ENCODE results near the gene SULF2. TPM values are rescaled to one million over a fixed set of nuclear protein-coding genes. Genes with fewer than 3 reads are reported as not detected.

Gene SULF2
- total and polyA plus RNA-seq, 8 donors, result 11.3 to 42.0 (median 15.8) TPM

DNA sequence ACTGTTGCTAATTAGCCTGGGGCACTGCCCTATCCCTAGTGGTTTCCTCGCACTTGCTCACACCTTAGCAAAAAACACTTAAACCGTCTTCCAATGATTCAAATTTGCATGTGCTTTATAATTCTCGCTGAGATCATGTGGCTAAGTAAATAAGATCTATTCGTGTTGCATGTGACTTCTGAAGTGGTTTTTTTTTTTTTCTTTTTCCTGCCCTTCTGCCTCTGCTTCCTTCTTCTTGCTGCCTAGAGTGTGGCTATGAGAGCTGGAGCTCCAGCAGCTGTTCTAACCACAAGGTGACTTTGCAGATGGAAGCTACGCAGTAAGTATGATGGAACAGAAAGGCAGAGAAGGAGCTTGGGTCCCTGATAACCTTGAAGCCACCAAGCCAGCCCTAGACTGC lies 36.5 kb downstream of the SULF2 start:
- no peak for DNase-seq
- ATAC-seq, result peak; percentile 63
- TF ChIP-seq CTCF (IDR thresholded peaks at IDR 0.05), result no peak

GRCh38 chr20:47748069-47748468 lies 37.2 kb downstream of the SULF2 start:
- Histone ChIP-seq H3K4me1 (peaks cover 0 to 29% of the 10 kb centered on the region in 2 donors), H3K36me3 (no peaks in the 10 kb centered on the region), H3K27ac (peak overlapping the region in 1 of 2 donors; percentile 79), H3K27me3 (peaks cover 0 to 7% of the 10 kb centered on the region in 2 donors), H3K4me3 (no peak overlapping the region), H3K9me3 (no peaks in the 10 kb centered on the region)
- no peak for ATAC-seq
- intact Hi-C loops (cut with DNase I), result no loop called here
- DNase-seq, result no peak
- TF ChIP-seq CTCF (IDR thresholded peaks at IDR 0.05), result no peak

More for the DNA sequence above, 36.5 kb downstream of the SULF2 start:
- Histone ChIP-seq H3K4me1 (peaks cover 0 to 29% of the 10 kb centered on the region in 2 donors), H3K36me3 (no peaks in the 10 kb centered on the region), H3K27me3 (peaks cover 0 to 5% of the 10 kb centered on the region in 2 donors), H3K27ac (peak overlapping the region in 1 of 2 donors; percentile 79), H3K4me3 (no peak overlapping the region), H3K9me3 (no peaks in the 10 kb centered on the region)
- intact Hi-C loops (cut with DNase I), result no loop called here

DNA sequence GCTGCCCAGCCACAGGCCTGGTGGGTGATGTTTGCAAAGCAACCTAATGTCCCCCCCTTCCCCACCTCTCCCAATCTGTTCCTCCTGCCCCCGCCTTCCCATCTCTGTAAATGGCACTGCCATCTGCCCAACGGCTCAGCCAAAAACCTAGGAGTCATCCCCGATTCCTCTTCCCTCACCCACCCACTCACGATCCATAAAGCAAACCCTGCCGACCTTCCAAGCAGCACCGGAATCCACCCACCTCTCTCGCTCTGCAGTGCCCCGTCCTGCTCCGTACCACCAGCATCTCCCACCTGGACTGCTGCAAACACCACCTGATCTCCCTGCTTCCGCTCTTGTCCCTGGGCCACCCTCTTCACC lies 37.6 kb downstream of the SULF2 start:
- Histone ChIP-seq H3K27me3 (peaks cover 0 to 7% of the 10 kb centered on the region in 2 donors), H3K36me3 (no peaks in the 10 kb centered on the region), H3K27ac (no peak overlapping the region), H3K4me1 (peaks cover 0 to 29% of the 10 kb centered on the region in 2 donors), H3K4me3 (no peak overlapping the region), H3K9me3 (no peaks in the 10 kb centered on the region)
- intact Hi-C loops (cut with DNase I), result no loop called here
- no peak for TF ChIP-seq CTCF (IDR thresholded peaks at IDR 0.05)
- ATAC-seq (no peak), DNase-seq (no peak)

DNA sequence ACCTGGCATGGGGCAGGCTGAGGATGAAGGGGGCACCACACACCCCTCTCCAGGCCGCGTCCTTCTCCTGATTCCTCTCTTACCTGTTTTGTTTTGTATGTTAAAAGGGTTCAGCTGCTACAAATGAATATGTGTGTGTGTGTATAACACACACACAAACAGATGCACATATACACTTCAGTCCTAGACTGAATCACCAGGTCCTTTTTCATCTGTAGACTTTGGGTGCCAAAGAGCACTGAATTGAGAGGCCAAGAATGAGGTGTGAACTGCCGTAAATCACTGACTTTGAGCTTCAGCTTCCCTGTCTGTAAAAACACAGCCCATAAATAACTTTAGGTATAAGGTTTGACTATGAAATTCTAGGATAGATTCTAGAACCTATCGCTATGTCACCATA lies 40.5 kb downstream of the SULF2 start:
- Histone ChIP-seq H3K36me3 (no peaks in the 10 kb centered on the region), H3K4me1 (peaks cover 0 to 38% of the 10 kb centered on the region in 2 donors), H3K27ac (no peak overlapping the region), H3K9me3 (no peaks in the 10 kb centered on the region), H3K27me3 (peaks cover 0 to 31% of the 10 kb centered on the region in 2 donors), H3K4me3 (no peak overlapping the region)
- no peak for TF ChIP-seq CTCF (IDR thresholded peaks at IDR 0.05)
- intact Hi-C loops (cut with DNase I), result no loop called here
- ATAC-seq, result no peak
- no peak for DNase-seq

DNA sequence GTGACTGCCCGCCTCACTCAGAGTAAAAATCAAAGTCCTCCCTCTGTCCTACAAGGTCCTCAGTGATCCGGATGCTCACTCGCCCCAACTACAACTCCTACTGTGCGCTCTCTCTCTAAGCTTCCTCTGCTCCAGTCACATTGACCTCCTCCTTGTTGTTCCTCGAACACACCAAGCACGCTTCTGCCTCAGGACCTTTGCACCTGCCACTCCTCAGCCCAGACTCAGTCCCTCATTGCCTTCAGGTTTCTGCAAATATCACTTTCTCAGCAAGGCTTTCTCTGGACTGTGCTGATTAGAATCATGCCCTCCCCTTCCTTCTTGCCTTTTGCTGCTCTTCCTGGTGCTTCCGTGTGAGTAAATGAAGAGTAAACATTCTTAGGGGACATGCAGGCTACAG lies 41.6 kb downstream of the SULF2 start:
- DNase-seq, result no peak
- Histone ChIP-seq H3K4me1 (peaks cover 0 to 28% of the 10 kb centered on the region in 2 donors), H3K36me3 (no peaks in the 10 kb centered on the region), H3K4me3 (no peak overlapping the region), H3K27me3 (peaks cover 0 to 31% of the 10 kb centered on the region in 2 donors), H3K27ac (no peak overlapping the region), H3K9me3 (no peaks in the 10 kb centered on the region)
- intact Hi-C loops (cut with DNase I), result no loop called here
- no peak for TF ChIP-seq CTCF (IDR thresholded peaks at IDR 0.05)
- ATAC-seq, result no peak

All from left lung (tissue), 10 donors.